HepG2 (cell line): Measurements from ENCODE around the gene HDDC2. TPM values are rescaled to one million over a fixed set of nuclear protein-coding genes. Genes with fewer than 3 reads are reported as not detected.

Source experiments
- GABPA ChIP-seq, 2 experiments: IDR thresholded peaks; 2 replicates each; pipeline ENCODE4 v1.6.1; 2011 to 2016; ENCODE audit warnings: low read depth in 2 of 2, low read length in 1 of 2, missing biosample characterization in 1 of 2, missing genetic modification characterization in 1 of 2
- GRHL1 ChIP-seq: sonication (generic); formaldehyde crosslinking; conservative IDR thresholded peaks from 2 replicates; pipeline ENCODE4 v1.8.0; 2022; ENCODE audit warnings: missing genetic modification reagents
- HMGXB3 ChIP-seq: sonication (generic); formaldehyde crosslinking; IDR thresholded peaks from 2 replicates; pipeline ENCODE4 v1.4.0; 2020; ENCODE audit warnings: missing genetic modification reagents, borderline replicate concordance
- KLF15 ChIP-seq: sonication (generic); formaldehyde crosslinking; IDR thresholded peaks from 2 replicates; pipeline ENCODE4 v1.8.1; 2023; ENCODE audit warnings: borderline replicate concordance, mild to moderate bottlenecking, inconsistent platforms, missing genetic modification reagents, mixed read lengths
- TBX3 ChIP-seq: fragments of 450-650 bp; IDR thresholded peaks from 2 replicates; pipeline ENCODE4 v1.6.1; 2017; ENCODE audit warnings: antibody characterized with exemption, mild to moderate bottlenecking, inconsistent platforms, borderline replicate concordance
- TCF12 ChIP-seq, 2 experiments: fragments of 450-650 bp in 1 of 2; sonication (generic) in 1 of 2; formaldehyde crosslinking in 1 of 2; IDR thresholded peaks; 2 replicates each; pipeline versions ENCODE4 v1.6.1 to v1.8.0; 2017 to 2022; ENCODE audit warnings: antibody characterized with exemption in 1 of 2, mild to moderate bottlenecking in 1 of 2, missing genetic modification reagents in 1 of 2, moderate library complexity in 1 of 2
- ZBTB44 ChIP-seq: sonication (generic); formaldehyde crosslinking; IDR thresholded peaks from 2 replicates; pipeline ENCODE4 v1.4.0; 2020; ENCODE audit warnings: missing genetic modification reagents
- ZNF225 ChIP-seq: sonication (generic); formaldehyde crosslinking; IDR thresholded peaks from 2 replicates; pipeline ENCODE4 v1.4.0; 2020; ENCODE audit warnings: mild to moderate bottlenecking, missing genetic modification reagents
- ZNF646 ChIP-seq: sonication (generic); formaldehyde crosslinking; IDR thresholded peaks from 2 replicates; pipeline ENCODE4 v1.9.0; 2021; ENCODE audit warnings: mild to moderate bottlenecking, missing genetic modification reagents
- ZNF766 ChIP-seq: sonication (generic); formaldehyde crosslinking; IDR thresholded peaks from 2 replicates; pipeline ENCODE4 v1.5.0; 2020; ENCODE audit warnings: missing genetic modification reagents, borderline replicate concordance
- ZNF772 ChIP-seq: sonication (generic); formaldehyde crosslinking; IDR thresholded peaks from 2 replicates; pipeline ENCODE4 v1.5.0; 2020; ENCODE audit warnings: mild to moderate bottlenecking, missing genetic modification reagents
- polyA plus RNA-seq, 8 experiments: library from polyadenylated mRNA; depleted of rRNA in 3 of 8; stranded (reverse) in 7 of 8; unstranded in 1 of 8; fragments of >200 nt; fragmentation: Illumina TruSeq in 4 of 8; extraction: Trizol in 4 of 8; gene quantifications; 2 replicates each; pipeline versions ENCODE4 v1.2.1 to v1.2.3, GENCODE V29; 2011 to 2016; ENCODE audit warnings: low read depth in 4 of 8, missing spikeins in 1 of 8, mixed read lengths in 1 of 8; ENCODE audit not compliant: insufficient read depth in 1 of 8
- total RNA-seq, 5 experiments: library from RNA; depleted of rRNA; stranded (reverse); fragments of >200 nt; fragmentation: Illumina TruSeq; extraction: Trizol; gene quantifications; 2 replicates each; pipeline ENCODE4 v1.2.3, GENCODE V29; 2016; ENCODE audit warnings: low read depth in 1 of 5

The HDDC2 gene
- total and polyA plus RNA-seq, 2 of the 13 experiments (the other 11 are each of a cell fraction or from before 2014, with no cell fraction given): 76.7 to 78.7 TPM

DNA sequence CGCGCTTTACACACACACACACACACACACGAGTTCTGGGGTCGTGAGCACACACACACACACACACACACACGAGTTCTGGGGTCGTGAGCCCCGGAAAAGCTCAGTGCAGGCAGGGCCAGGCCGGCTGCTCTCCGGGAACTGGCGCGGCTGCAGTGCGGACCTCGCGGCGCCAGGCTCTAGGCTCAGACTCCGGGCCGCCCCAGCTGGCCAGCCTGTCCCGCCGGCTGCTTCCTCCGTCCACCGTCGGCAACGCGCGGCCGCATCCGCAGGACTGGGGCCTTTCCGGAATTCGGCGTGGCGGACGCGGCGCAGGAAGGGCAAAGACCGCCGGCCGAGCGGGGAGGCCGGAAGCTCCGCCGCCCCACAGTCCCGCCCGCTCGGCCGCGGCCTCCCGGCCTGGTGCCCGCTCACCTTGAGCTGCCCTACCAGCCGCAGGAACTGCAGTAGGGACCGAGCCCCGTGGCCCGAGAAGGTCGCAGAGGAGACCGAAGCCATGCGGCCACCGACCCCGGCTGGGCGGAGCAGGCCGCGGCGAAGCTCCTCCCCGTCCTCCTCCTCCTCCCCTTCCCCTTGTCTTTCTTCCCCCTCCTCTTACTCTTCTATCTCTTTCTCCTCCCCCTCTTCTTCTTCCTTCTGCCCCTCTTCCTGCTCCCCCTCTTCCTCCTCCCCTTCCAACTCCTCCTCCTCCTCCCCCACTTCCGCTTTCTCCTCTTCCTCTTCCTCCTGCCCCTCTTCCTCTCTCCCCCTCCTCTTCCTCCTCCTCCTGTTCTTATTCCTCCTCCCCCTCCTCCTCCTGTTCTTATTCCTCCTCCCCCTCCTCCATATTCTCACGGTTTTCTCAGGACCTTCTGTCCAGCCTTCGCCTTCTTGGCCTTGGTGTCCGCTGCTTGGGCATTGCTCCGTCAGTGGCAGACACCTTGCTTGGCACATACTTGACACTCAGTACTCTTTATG is at the start of gene HDDC2 (continued):
- TF ChIP-seq HMGXB3 (CRISPR knock-in tag) (0 out of 2 replicates have a peak, but pooled peaks have one; percentile 31), TBX3 (no peak), ZNF646 (CRISPR knock-in tag) (peak; percentile 87; the same call in 1 of the 2 replicates), ZNF772 (peak; percentile 93; the same call in 1 of the 2 replicates), ZBTB44 (CRISPR knock-in tag) (peak; percentile 26; the same call in 1 of the 2 replicates), GABPA (IDR thresholded peaks at IDR 0.05; ENCODE audit: low read depth, low read length) (peak; percentile 68), GABPA (CRISPR knock-in tag; IDR thresholded peaks at IDR 0.05; ENCODE audit: low read depth) (peak; percentile 77), ZNF766 (CRISPR knock-in tag) (peak; percentile 96), ZNF225 (CRISPR knock-in tag) (peak; percentile 91), KLF15 (CRISPR knock-in tag) (peak; percentile 58; the same call in 1 of the 2 replicates), GRHL1 (CRISPR knock-in tag) (no peak), TCF12 (IDR thresholded peaks at IDR 0.05) (no peak), TCF12 (CRISPR knock-in tag; IDR thresholded peaks at IDR 0.05) (peak; percentile 94)
